ENCODE measurements around the gene P4HA1. TPM values are rescaled to one million over a fixed set of nuclear protein-coding genes. Genes with fewer than 3 reads are reported as not detected.

The P4HA1 gene
- total RNA-seq, 1 experiment from 2014 or later, result 181 TPM

GRCh38 chr10:73094986-73095480 is 1.6 kb downstream of the P4HA1 start:
- ChIA-PET CTCF (interaction anchor here (0.6 to 1.7 kb wide), 9 partner anchors 28 to 169 kb away, joined by 3 to 19 read pairs (median 8); partner anchors contain the start of genes ECD and FAM149B1), POLR2A (ENCODE audit: unreplicated experiment) (interaction anchor here (0.5 to 1.1 kb wide), 8 partner anchors 15 to 402 kb away, joined by 3 to 21 read pairs (median 7); partner anchors contain the start of gene DNAJC9)
- no TSS peak for BruUV-seq (replicated peaks)
- Histone ChIP-seq H3K4me1 (ENCODE audit: insufficient read depth, low read length) (peaks cover 20% of the 10 kb centered on the region), H4K20me1 (ENCODE audit: low read length) (peaks cover 28% of the 10 kb centered on the region), H3K27ac (ENCODE audit: low read length) (peak overlapping the region; percentile 34; the same call in 1 of the 2 replicates), H3K9me2 (replicated peaks; ENCODE audit: low read length) (no peaks in the 10 kb centered on the region), H2AFZ (ENCODE audit: low read length) (peak overlapping the region; percentile 78), H3K9me3 (ENCODE audit: low read length) (no peaks in the 10 kb centered on the region), H3K4me2 (ENCODE audit: low read length) (peak overlapping the region; percentile 78), H3K27me3 (ENCODE audit: low read length) (no peaks in the 10 kb centered on the region), H3K9ac (ENCODE audit: low read length) (peak overlapping the region; percentile 71), H3K4me3 (ENCODE audit: low read length) (peak overlapping the region; percentile 64), H3K36me3 (ENCODE audit: low read depth, low read length) (peaks cover 3% of the 10 kb centered on the region; the same call in 1 of the 2 replicates), H3K79me2 (ENCODE audit: low read length) (peaks cover 63% of the 10 kb centered on the region), H3F3A (ENCODE audit: low read length, unreplicated experiment) (no peaks in the 10 kb centered on the region)
- intact Hi-C loops (cut with micrococcal nuclease), result loop anchor here (1.0 to 5.0 kb wide), 2 partner anchors 51 to 262 kb away; partner anchors contain the start of gene CFAP70
- ATAC-seq (no peak), DNase-seq (peak; percentile 32)
- TF ChIP-seq CTCF (conservative IDR thresholded peaks at IDR 0.05; ENCODE audit: low read depth, low read length) (no peak), EZH2 (IDR thresholded peaks at IDR 0.05; ENCODE audit: low read length, unreplicated experiment) (no peak), EZH2phosphoT487 (IDR thresholded peaks at IDR 0.05; ENCODE audit: borderline replicate concordance, low read length) (no peak)

GRCh38 chr10:73093922-73094850 is 2.5 kb downstream of the P4HA1 start:
- H3K4me2 ChIP-seq (ENCODE audit: low read length), result peak overlapping the region; percentile 78
- peak overlapping the region; percentile 78; the same call in 1 of the 2 replicates for H2AFZ ChIP-seq (ENCODE audit: low read length)
- H3K79me2 ChIP-seq (ENCODE audit: low read length), result peaks cover 71% of the 10 kb centered on the region
- CTCF ChIA-PET, result interaction anchor here (0.6 to 1.7 kb wide), 5 partner anchors 33 to 170 kb away, joined by 3 to 19 read pairs (median 10); partner anchors contain the start of genes ECD and FAM149B1
- no peaks in the 10 kb centered on the region for H3K27me3 ChIP-seq (ENCODE audit: low read length)
- no peaks in the 10 kb centered on the region for H3F3A ChIP-seq (ENCODE audit: low read length, unreplicated experiment)
- peaks cover 4% of the 10 kb centered on the region; the same call in 1 of the 2 replicates for H3K36me3 ChIP-seq (ENCODE audit: low read depth, low read length)
- TF ChIP-seq CTCF (conservative IDR thresholded peaks at IDR 0.05; ENCODE audit: low read depth, low read length), result no peak
- no peak for TF ChIP-seq EZH2 (IDR thresholded peaks at IDR 0.05; ENCODE audit: low read length, unreplicated experiment)
- no peak for TF ChIP-seq EZH2phosphoT487 (IDR thresholded peaks at IDR 0.05; ENCODE audit: borderline replicate concordance, low read length)
- BruUV-seq (replicated peaks), result no TSS peak
- ATAC-seq (no peak), DNase-seq (peak; percentile 59)
- POLR2A ChIA-PET (ENCODE audit: unreplicated experiment), result interaction anchor here (0.5 to 0.6 kb wide), 4 partner anchors 75 to 197 kb away, joined by 3 to 6 read pairs (median 5); no protein-coding TSS in a partner anchor
- intact Hi-C loops (cut with micrococcal nuclease), result no loop called here
- peaks cover 28% of the 10 kb centered on the region for H4K20me1 ChIP-seq (ENCODE audit: low read length)
- peak overlapping the region; percentile 64 for H3K4me3 ChIP-seq (ENCODE audit: low read length)
- no peak overlapping the region for H3K27ac ChIP-seq (ENCODE audit: low read length)
- H3K9me2 ChIP-seq (replicated peaks; ENCODE audit: low read length), result no peaks in the 10 kb centered on the region
- peaks cover 20% of the 10 kb centered on the region for H3K4me1 ChIP-seq (ENCODE audit: insufficient read depth, low read length)
- H3K9me3 ChIP-seq (ENCODE audit: low read length), result no peaks in the 10 kb centered on the region
- peak overlapping the region; percentile 71 for H3K9ac ChIP-seq (ENCODE audit: low read length)

Data from PC-3 (cell line).